CD8-positive, alpha-beta memory T cell (primary cell): ENCODE results near the gene SMARCE1. TPM values are rescaled to one million over a fixed set of nuclear protein-coding genes. Genes with fewer than 3 reads are reported as not detected.

Experiments
- CTCF ChIA-PET: fragments of 350-600 bp; sonication (Branson Sonifier 250); formaldehyde crosslinking; loops from one replicate; lab custom pipeline; 2021; ENCODE audit warnings: antibody characterized with exemption; lab: Charles Lee
- POLR2A ChIA-PET: fragments of 350-600 bp; sonication (Branson Sonifier 250); formaldehyde crosslinking; loops from one replicate; lab custom pipeline; 2021; ENCODE audit warnings: antibody characterized with exemption; lab: Charles Lee
- DNase-seq, 5 donors: peaks; one replicate each; pipeline versions ENCODE4 v3.0.0 to v3.0.0-alpha.2; 2020 to 2022; ENCODE audit warnings: mixed read lengths in 1 of 5
- H3K27ac ChIP-seq: one replicate; pipeline ENCODE4 v1.7.0; 2013; ENCODE audit warnings: low read depth, mild to moderate bottlenecking, low read length, moderate library complexity
- H3K27me3 ChIP-seq: 2 replicates; pipeline ENCODE4 v1.7.0; 2013; ENCODE audit warnings: low read length, mild to moderate bottlenecking; ENCODE audit not compliant: insufficient read depth, poor library complexity, severe bottlenecking
- H3K36me3 ChIP-seq: 2 replicates; pipeline ENCODE4 v1.7.0; 2013; ENCODE audit warnings: mild to moderate bottlenecking, low read length, moderate library complexity; ENCODE audit not compliant: insufficient read depth
- H3K4me1 ChIP-seq: 2 replicates; pipeline ENCODE4 v1.7.0; 2013; ENCODE audit warnings: mild to moderate bottlenecking, low read length, moderate library complexity; ENCODE audit not compliant: insufficient read depth
- H3K4me3 ChIP-seq: 2 replicates; pipeline ENCODE4 v1.7.0; 2013; ENCODE audit warnings: mild to moderate bottlenecking, low read length
- H3K9me3 ChIP-seq: 2 replicates; pipeline ENCODE4 v1.7.0; 2013; ENCODE audit warnings: mild to moderate bottlenecking, low read length
- H3K27ac Mint-ChIP-seq, 8 donors: one replicate each; pipeline ENCODE4 v1.8.0; 2020 to 2021; ENCODE audit warnings: mixed read lengths in 8 of 8, mild to moderate bottlenecking in 6 of 8, inconsistent platforms in 3 of 8, moderate library complexity in 3 of 8
- H3K27me3 Mint-ChIP-seq, 2 donors: one replicate each; pipeline ENCODE4 v1.8.0; 2020 to 2021; ENCODE audit warnings: mixed read lengths in 2 of 2, mild to moderate bottlenecking in 1 of 2, moderate library complexity in 1 of 2
- H3K36me3 Mint-ChIP-seq, 3 donors: one replicate each; pipeline ENCODE4 v1.8.0; 2020 to 2021; ENCODE audit warnings: mixed read lengths in 3 of 3, inconsistent platforms in 1 of 3, mild to moderate bottlenecking in 1 of 3
- H3K4me1 Mint-ChIP-seq, 3 donors: one replicate each; pipeline ENCODE4 v1.8.0; 2020 to 2021; ENCODE audit warnings: mixed read lengths in 3 of 3, inconsistent platforms in 1 of 3, mild to moderate bottlenecking in 1 of 3
- H3K4me3 Mint-ChIP-seq, 7 donors: one replicate each; pipeline ENCODE4 v1.8.0; 2020 to 2021; ENCODE audit warnings: mixed read lengths in 7 of 7, mild to moderate bottlenecking in 6 of 7, moderate library complexity in 4 of 7, inconsistent platforms in 2 of 7
- H3K9me3 Mint-ChIP-seq, 5 donors: one replicate each; pipeline ENCODE4 v1.8.0; 2020 to 2022; ENCODE audit warnings: mixed read lengths in 5 of 5, mild to moderate bottlenecking in 3 of 5, moderate library complexity in 2 of 5, inconsistent platforms in 1 of 5
- polyA plus RNA-seq: library from polyadenylated mRNA; unstranded; fragments of 300-500 nt; fragmentation: Illumina TruSeq; gene quantifications from one replicate; pipeline ENCODE4 v1.2.3, GENCODE V29; 2021
- total RNA-seq, 2 experiments: library from RNA; stranded (reverse); gene quantifications; one replicate each; pipeline ENCODE4 v1.2.3, GENCODE V29; 2021

SMARCE1 gene
- total and polyA plus RNA-seq, 3 experiments from 2014 or later, result 101 to 216 (median 108) TPM

DNA sequence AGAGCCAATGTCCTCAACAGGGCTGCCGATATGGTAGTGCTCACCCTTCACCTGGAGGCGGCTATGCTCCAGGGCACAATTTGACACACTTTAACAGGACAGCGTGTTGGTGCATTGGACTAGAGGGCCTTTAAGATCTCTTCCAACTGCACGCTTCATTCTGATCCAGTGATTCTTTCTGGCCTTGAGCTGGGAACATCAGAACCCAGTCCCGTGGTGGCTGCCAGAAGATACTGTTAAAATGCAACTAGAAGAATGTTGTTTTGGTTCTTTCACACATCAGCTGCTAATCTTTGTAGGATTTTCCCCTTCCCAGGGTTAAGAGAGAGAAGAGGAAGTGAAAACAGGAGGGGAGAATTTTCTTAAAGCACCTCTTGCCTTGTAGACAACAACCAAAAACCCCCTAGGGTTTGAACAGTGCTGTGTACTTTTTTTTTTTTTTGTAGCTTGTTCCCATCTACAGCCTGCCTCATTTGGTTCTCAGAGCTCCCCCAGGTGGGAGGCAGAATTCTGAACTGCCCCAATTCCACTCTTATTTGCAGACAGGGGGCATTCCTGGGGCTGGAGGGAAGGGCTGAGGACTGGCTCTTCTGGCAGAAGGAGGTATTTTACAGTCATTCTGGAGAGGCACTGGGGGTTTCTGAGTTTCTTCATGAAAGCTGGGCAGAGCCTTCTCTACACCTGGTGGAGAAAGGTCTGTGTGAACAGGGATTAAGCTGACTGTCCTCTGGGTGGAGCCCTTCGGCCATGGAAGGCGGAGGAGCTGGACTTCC is 32.4 kb downstream of the SMARCE1 start:
- H3K27ac ChIP-seq, result no peak overlapping the region
- peaks cover 74% of the 10 kb centered on the region for H3K4me1 ChIP-seq
- no peaks in the 10 kb centered on the region for H3K9me3 Mint-ChIP-seq
- H3K27ac Mint-ChIP-seq, result peak overlapping the region; percentile 26 to 93 (median 88)
- peak overlapping the region in 5 of 7 donors; percentile 33 to 66 (median 49) for H3K4me3 Mint-ChIP-seq
- H3K36me3 Mint-ChIP-seq, result no peaks in the 10 kb centered on the region
- peaks cover 2% of the 10 kb centered on the region for H3K27me3 ChIP-seq
- peaks cover 39 to 74% (median 68%) of the 10 kb centered on the region in 3 donors for H3K4me1 Mint-ChIP-seq
- CTCF ChIA-PET, result interaction anchor here (0.6 to 7.7 kb wide), 23 partner anchors 10 to 257 kb away, joined by 3 to 108 read pairs (median 4); partner anchors contain the start of genes CCR7 and SMARCE1
- peak overlapping the region; percentile 25 for H3K4me3 ChIP-seq
- H3K27me3 Mint-ChIP-seq, result peaks cover 0 to 2% of the 10 kb centered on the region in 2 donors
- H3K9me3 ChIP-seq, result no peaks in the 10 kb centered on the region
- no peaks in the 10 kb centered on the region for H3K36me3 ChIP-seq
- DNase-seq, result peak in 3 of 5 donors; percentile 41 to 79 (median 57)
- POLR2A ChIA-PET, result interaction anchor here (0.6 to 2.0 kb wide), 12 partner anchors 8 to 1073 kb away, joined by 3 to 14 read pairs (median 4); no protein-coding TSS in a partner anchor

DNA sequence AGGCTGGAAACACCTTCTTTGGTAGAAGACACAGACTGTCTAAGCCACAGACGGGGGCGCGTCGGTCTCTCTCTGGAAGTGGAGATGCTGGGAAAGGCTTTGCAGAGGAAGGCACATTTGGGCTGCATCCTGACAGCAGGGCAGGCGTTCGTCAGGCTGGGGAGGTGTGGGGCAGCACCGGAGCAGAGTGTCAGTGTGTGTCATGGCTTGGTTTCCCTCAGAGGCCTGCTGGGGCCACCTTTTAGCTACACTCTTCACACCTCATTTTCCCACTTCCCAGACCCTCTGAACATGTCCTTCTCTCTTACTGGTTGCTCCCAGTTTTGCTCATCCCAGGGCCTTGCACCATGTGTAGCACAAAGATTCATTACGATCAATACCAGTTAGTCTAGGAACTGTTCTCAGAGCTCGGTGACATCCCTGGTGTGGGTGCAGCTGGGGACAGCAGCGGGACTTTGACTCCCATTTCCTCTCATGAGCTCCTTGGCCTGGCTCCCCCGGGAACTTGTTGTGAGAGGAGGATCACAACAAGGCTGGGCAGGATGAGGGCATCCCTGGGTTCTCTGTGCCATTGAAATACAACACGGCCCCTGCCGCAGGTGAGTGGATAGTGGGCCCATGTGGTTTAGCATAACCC is 33.1 kb downstream of the SMARCE1 start:
- no peaks in the 10 kb centered on the region for H3K9me3 ChIP-seq
- POLR2A ChIA-PET, result interaction anchor here (0.6 to 2.0 kb wide), 4 partner anchors 7 to 1074 kb away, joined by 3 to 14 read pairs (median 5); no protein-coding TSS in a partner anchor
- peaks cover 39 to 74% (median 68%) of the 10 kb centered on the region in 3 donors for H3K4me1 Mint-ChIP-seq
- peaks cover 74% of the 10 kb centered on the region for H3K4me1 ChIP-seq
- H3K27ac ChIP-seq, result no peak overlapping the region
- no peak for DNase-seq
- CTCF ChIA-PET, result interaction anchor here (0.6 to 7.7 kb wide), 19 partner anchors 11 to 171 kb away, joined by 3 to 108 read pairs (median 4); partner anchors contain the start of genes CCR7 and SMARCE1
- H3K27ac Mint-ChIP-seq, result peak overlapping the region; percentile 50 to 91 (median 86)
- peaks cover 2% of the 10 kb centered on the region for H3K27me3 ChIP-seq
- peak overlapping the region; percentile 25 for H3K4me3 ChIP-seq
- no peaks in the 10 kb centered on the region for H3K36me3 Mint-ChIP-seq
- no peaks in the 10 kb centered on the region for H3K36me3 ChIP-seq
- H3K9me3 Mint-ChIP-seq, result no peaks in the 10 kb centered on the region
- peaks cover 0 to 2% of the 10 kb centered on the region in 2 donors for H3K27me3 Mint-ChIP-seq
- H3K4me3 Mint-ChIP-seq, result peak overlapping the region in 3 of 7 donors; percentile 13 to 52 (median 33)

DNA sequence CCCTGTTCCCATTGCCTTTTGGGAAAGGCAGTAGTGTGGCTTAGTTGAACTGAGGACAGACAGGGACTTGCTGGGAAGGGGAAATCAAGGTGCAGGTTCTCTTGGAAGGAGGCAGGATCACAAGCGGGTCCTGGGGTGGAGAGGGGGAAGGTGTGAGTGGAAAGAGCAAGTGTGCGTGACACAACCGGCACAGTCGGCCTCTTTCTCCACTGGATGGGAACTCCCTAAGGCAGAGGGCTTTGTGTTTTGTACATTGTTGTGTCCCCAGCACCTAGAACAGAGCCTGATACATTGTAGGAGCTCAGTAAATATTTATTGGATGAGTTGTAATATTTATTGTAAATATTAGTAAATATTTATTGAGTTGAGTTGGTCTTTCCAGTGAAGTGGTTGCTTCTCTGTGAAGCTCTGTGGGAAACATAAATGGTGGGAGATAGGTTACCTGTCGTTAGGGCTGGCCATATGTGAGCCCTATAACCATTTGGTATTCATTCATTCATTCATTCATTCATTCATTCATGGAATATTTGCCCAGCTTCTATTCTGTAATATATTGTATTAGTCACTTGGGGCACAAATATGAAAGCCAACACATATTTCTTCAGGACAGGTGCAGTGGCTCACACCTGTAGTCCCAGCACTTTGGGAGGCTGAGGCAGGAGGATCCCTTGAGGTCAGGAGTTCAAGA is 34.0 kb downstream of the SMARCE1 start:
- no peaks in the 10 kb centered on the region for H3K9me3 ChIP-seq
- H3K27me3 Mint-ChIP-seq, result peaks cover 0 to 2% of the 10 kb centered on the region in 2 donors
- ChIA-PET CTCF (interaction anchor here (0.7 to 7.7 kb wide), 5 partner anchors 8 to 137 kb away, joined by 3 to 108 read pairs (median 3); partner anchors contain the start of gene CCR7), POLR2A (interaction anchor here (0.7 to 1.3 kb wide), 4 partner anchors 31 to 173 kb away, joined by 3 to 4 read pairs (median 4); partner anchors contain the start of gene CCR7)
- peak overlapping the region; percentile 67 to 88 (median 81) for H3K4me3 Mint-ChIP-seq
- peaks cover 49 to 84% (median 78%) of the 10 kb centered on the region in 3 donors for H3K4me1 Mint-ChIP-seq
- DNase-seq, result no peak
- no peaks in the 10 kb centered on the region for H3K9me3 Mint-ChIP-seq
- H3K36me3 Mint-ChIP-seq, result no peaks in the 10 kb centered on the region
- peak overlapping the region; percentile 71 for H3K27ac ChIP-seq
- peaks cover 79% of the 10 kb centered on the region for H3K4me1 ChIP-seq
- peak overlapping the region; percentile 77 for H3K4me3 ChIP-seq
- no peaks in the 10 kb centered on the region for H3K27me3 ChIP-seq
- H3K36me3 ChIP-seq, result no peaks in the 10 kb centered on the region
- H3K27ac Mint-ChIP-seq, result peak overlapping the region; percentile 93 to 100 (median 98)

DNA sequence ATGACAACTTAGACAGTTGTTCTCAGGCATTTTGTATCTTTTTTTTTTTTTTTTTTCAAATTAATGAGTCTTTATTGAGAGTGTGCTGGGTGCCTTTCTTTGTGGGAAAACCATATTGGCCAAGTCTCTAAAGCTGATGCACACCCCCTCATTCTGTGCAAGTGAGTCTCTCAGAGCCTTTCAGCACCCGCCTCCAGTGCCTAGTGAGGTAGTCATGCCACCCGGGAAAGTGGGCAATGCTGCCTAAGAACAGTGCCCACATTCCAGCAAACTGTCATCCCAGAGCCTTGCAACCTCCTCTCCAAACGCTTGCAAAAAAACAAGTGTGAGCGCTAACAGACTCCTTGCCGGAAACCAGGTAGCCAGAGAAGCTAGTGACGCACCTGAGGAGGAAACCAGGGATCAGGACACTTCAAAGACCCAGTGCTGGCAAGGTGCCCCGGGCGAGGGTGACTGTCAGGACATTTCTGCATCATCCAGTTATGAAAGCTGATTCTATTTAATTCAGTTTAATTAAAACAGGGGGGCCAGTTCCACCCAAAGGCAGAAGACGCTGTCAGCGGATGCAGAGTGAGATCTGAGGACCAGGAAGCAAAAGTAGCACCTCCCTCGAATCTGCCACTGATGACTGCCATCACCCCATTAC is 34.9 kb downstream of the SMARCE1 start:
- no peaks in the 10 kb centered on the region for H3K9me3 Mint-ChIP-seq
- H3K4me1 Mint-ChIP-seq, result peaks cover 58 to 93% (median 87%) of the 10 kb centered on the region in 3 donors

DNA sequence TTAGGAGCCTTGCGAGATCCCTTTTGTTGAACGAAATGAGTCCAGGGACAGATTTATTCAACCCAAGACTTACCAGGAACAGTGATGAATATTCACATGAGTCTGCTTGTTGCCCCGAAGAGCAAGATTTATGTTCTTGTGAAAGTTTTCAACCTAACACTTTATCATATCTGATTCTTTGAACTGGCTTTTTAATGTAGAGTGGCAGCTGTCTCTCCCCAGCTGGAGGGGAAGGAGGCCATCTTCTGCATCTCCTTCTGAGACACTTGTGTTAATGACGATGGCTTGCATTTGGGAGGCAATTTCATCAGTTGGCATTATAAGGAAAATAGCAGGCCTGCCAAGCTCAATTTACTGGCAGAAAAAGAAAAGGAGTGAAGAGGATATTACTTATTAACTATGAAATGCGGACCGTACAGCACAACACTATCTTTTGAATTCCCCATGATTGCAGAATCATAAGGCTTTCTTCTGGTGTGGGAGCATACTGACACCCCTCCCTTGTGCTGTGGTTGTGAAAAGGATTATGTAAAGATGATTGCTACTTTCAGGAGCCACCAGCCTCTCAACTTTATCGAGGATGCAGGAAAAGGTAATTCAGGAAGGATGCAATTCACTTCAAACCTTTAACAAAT is 35.7 kb downstream of the SMARCE1 start:
- Mint-ChIP-seq H3K27me3 (peaks cover 0 to 2% of the 10 kb centered on the region in 2 donors), H3K36me3 (no peaks in the 10 kb centered on the region), H3K4me1 (peaks cover 65 to 99% (median 93%) of the 10 kb centered on the region in 3 donors), H3K9me3 (no peaks in the 10 kb centered on the region), H3K27ac (peak overlapping the region; percentile 73 to 100 (median 98)), H3K4me3 (peak overlapping the region; percentile 22 to 74 (median 59))
- no peak overlapping the region for H3K27ac ChIP-seq
- no peaks in the 10 kb centered on the region for H3K36me3 ChIP-seq
- peaks cover 96% of the 10 kb centered on the region for H3K4me1 ChIP-seq
- peak in 1 of 5 donors; percentile 57 for DNase-seq
- no peaks in the 10 kb centered on the region for H3K9me3 ChIP-seq
- no peaks in the 10 kb centered on the region for H3K27me3 ChIP-seq
- H3K4me3 ChIP-seq, result no peak overlapping the region
- ChIA-PET POLR2A (interaction anchor here (0.8 to 1.1 kb wide), 3 partner anchors 9 to 78 kb away, joined by 4 to 5 read pairs (median 4); no protein-coding TSS in a partner anchor), CTCF (interaction anchor here (1.0 to 7.7 kb wide), 3 partner anchors 14 to 74 kb away, joined by 3 to 108 read pairs (median 6); partner anchors contain the start of gene CCR7)

More for the DNA sequence above, 34.9 kb downstream of the SMARCE1 start:
- H3K27ac ChIP-seq, result peak overlapping the region; percentile 71
- Mint-ChIP-seq H3K4me3 (peak overlapping the region; percentile 67 to 88 (median 81)), H3K36me3 (no peaks in the 10 kb centered on the region), H3K27ac (peak overlapping the region; percentile 93 to 100 (median 98)), H3K27me3 (peaks cover 0 to 2% of the 10 kb centered on the region in 2 donors)
- POLR2A ChIA-PET, result interaction anchor here (0.7 to 1.3 kb wide), 7 partner anchors 9 to 172 kb away, joined by 3 to 5 read pairs (median 4); partner anchors contain the start of gene CCR7
- peak overlapping the region; percentile 77 for H3K4me3 ChIP-seq
- peaks cover 88% of the 10 kb centered on the region for H3K4me1 ChIP-seq
- no peaks in the 10 kb centered on the region for H3K9me3 ChIP-seq
- H3K36me3 ChIP-seq, result no peaks in the 10 kb centered on the region
- no peaks in the 10 kb centered on the region for H3K27me3 ChIP-seq
- peak; percentile 58 to 91 (median 80) for DNase-seq
- CTCF ChIA-PET, result interaction anchor here (0.7 to 7.7 kb wide), 4 partner anchors 9 to 75 kb away, joined by 3 to 108 read pairs (median 4); partner anchors contain the start of gene CCR7

DNA sequence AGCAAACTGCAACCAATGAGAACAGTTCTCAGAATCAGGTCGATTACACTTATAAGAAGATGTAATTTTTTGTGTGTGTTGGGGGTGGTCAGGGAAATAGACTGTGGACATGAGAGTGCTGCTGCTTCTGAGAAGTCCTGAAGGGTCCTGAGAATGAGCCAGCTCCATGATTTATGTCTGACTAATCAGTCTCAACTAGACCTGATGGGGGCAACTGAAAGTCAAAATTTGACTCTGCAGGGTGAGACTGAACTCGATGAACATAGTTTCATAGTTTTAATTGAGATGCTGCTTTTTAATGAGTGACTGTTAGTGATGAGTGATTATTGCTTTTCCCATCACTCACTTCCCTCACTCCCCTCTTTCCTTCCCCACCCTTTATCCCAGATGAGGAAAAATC is 37.3 kb downstream of the SMARCE1 start:
- POLR2A ChIA-PET, result interaction anchor here (0.6 to 1.3 kb wide), 4 partner anchors 46 to 74 kb away, joined by 3 read pairs; partner anchors contain the start of gene CCR7
- Mint-ChIP-seq H3K4me3 (peak overlapping the region in 3 of 7 donors; percentile 9 to 42 (median 18)), H3K4me1 (peaks cover 71 to 99% (median 96%) of the 10 kb centered on the region in 3 donors), H3K9me3 (no peaks in the 10 kb centered on the region), H3K27me3 (no peaks in the 10 kb centered on the region), H3K27ac (peak overlapping the region; percentile 82 to 100 (median 100)), H3K36me3 (no peaks in the 10 kb centered on the region)
- Histone ChIP-seq H3K36me3 (no peaks in the 10 kb centered on the region), H3K4me3 (no peak overlapping the region), H3K4me1 (peaks cover 99% of the 10 kb centered on the region), H3K27ac (no peak overlapping the region), H3K27me3 (no peaks in the 10 kb centered on the region), H3K9me3 (no peaks in the 10 kb centered on the region)
- CTCF ChIA-PET, result no interaction called here
- DNase-seq, result no peak
